Measurements from ENCODE around the gene NGEF. TPM values are rescaled to one million over a fixed set of nuclear protein-coding genes. Genes with fewer than 3 reads are reported as not detected.

The NGEF gene
- polyA plus RNA-seq, 1 of the 3 experiments (the other 2 are of a cell fraction): 1.4 TPM

DNA sequence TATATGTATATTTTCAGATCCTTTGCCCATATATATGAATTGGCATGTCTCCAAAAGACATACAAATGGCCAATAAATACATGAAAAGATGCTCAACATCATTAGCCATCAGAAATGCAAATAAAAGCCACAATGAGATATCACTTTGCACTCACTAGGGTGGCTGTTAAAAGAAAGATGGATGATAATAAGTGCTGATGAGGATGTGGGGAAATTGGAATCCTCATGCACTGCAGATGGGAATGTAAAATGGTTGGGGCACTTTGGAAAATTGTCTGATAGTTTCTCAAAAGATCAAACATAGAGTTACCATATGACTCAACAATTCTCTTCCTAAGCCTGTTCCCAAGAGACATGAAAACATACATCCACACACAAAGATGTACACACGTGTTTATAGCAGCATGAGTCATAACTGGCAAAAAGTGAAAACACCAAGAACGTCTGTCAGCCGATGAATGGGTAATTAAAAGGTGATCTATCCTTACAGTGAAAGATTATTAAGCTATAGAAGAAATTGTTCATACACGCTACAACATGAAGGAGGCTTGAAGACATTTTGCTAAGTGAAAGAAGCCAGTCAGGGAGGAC lies 19.7 kb downstream of the NGEF start:
- CTCF ChIA-PET: no interaction called here
- no peak for DNase-seq

DNA sequence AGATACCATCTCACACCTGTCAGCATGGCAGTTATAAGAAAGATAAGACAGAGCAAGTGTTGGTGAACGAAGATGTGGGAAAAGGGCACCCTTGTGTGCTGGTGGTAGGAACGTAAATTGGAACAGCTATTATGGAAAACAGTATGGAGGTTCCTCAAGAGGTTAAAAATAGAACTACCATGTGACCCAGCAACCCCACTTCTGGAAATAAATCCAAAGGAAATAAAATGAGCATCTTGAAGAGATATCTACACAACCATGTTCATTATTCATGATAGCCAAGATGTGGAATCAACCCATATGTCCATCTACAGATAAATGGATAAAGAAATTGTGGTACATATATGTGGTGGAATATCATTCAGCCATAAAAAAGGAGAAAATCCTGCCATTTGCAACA lies 26.9 kb downstream of the NGEF start:
- DNase-seq: no peak
- Histone ChIP-seq H3K9me3 (no peaks in the 10 kb centered on the region), H3K9me2 (no peaks in the 10 kb centered on the region), H3K4me3 (ENCODE audit: low read depth in 2 of 2, low read length in 1 of 2) (no peak overlapping the region), H3K4me2 (no peak overlapping the region), H3K79me2 (ENCODE audit: insufficient read depth) (no peaks in the 10 kb centered on the region), H3K9ac (no peak overlapping the region), H3K36me3 (replicated peaks in 1 of 2; ENCODE audit: control insufficient read depth in 1 of 2, insufficient read depth in 2 of 2, low read length in 1 of 2) (no peaks in the 10 kb centered on the region), H4K20me1 (ENCODE audit: insufficient read depth) (no peaks in the 10 kb centered on the region), H2AFZ (ENCODE audit: low read depth) (no peak overlapping the region), H3K27ac (ENCODE audit: low read depth in 2 of 2, low read length in 1 of 2) (no peak overlapping the region), H3K27me3 (ENCODE audit: insufficient read depth) (no peaks in the 10 kb centered on the region), H3F3A (replicated peaks; ENCODE audit: insufficient read depth) (peaks cover 13% of the 10 kb centered on the region), H3K4me1 (ENCODE audit: control insufficient read depth in 1 of 2, insufficient read depth in 2 of 2, low read depth in 1 of 2, low read length in 1 of 2) (no peaks in the 10 kb centered on the region)
- ChIA-PET POLR2A (no interaction called here), CTCF (no interaction called here)
- TF ChIP-seq NFIC (IDR thresholded peaks at IDR 0.05; ENCODE audit: borderline replicate concordance) (no peak), MXI1 (IDR thresholded peaks at IDR 0.05; ENCODE audit: low read depth, low read length) (no peak), RAD21 (IDR thresholded peaks at IDR 0.05; ENCODE audit: low read length) (no peak), EP300 (IDR thresholded peaks at IDR 0.05; ENCODE audit: borderline replicate concordance in 1 of 2, low read depth in 1 of 2, low read length in 1 of 2) (no peak), TAF1 (IDR thresholded peaks at IDR 0.05; ENCODE audit: borderline replicate concordance, low read depth, low read length) (no peak), TEAD4 (IDR thresholded peaks at IDR 0.05; ENCODE audit: borderline replicate concordance, insufficient read depth) (no peak), JUND (IDR thresholded peaks at IDR 0.05) (no peak), FOXJ3 (CRISPR knock-in tag; IDR thresholded peaks at IDR 0.05) (no peak)
- TF ChIP-seq, protein P1, sequence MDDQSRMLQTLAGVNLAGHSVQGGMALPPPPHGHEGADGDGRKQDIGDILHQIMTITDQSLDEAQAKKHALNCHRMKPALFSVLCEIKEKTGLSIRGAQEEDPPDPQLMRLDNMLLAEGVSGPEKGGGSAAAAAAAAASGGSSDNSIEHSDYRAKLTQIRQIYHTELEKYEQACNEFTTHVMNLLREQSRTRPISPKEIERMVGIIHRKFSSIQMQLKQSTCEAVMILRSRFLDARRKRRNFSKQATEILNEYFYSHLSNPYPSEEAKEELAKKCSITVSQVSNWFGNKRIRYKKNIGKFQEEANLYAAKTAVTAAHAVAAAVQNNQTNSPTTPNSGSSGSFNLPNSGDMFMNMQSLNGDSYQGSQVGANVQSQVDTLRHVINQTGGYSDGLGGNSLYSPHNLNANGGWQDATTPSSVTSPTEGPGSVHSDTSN (IDR thresholded peaks at IDR 0.05): no peak
- TF ChIP-seq, protein P2, sequence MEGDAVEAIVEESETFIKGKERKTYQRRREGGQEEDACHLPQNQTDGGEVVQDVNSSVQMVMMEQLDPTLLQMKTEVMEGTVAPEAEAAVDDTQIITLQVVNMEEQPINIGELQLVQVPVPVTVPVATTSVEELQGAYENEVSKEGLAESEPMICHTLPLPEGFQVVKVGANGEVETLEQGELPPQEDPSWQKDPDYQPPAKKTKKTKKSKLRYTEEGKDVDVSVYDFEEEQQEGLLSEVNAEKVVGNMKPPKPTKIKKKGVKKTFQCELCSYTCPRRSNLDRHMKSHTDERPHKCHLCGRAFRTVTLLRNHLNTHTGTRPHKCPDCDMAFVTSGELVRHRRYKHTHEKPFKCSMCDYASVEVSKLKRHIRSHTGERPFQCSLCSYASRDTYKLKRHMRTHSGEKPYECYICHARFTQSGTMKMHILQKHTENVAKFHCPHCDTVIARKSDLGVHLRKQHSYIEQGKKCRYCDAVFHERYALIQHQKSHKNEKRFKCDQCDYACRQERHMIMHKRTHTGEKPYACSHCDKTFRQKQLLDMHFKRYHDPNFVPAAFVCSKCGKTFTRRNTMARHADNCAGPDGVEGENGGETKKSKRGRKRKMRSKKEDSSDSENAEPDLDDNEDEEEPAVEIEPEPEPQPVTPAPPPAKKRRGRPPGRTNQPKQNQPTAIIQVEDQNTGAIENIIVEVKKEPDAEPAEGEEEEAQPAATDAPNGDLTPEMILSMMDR (IDR thresholded peaks at IDR 0.05): no peak
- 70% methylated on average over 2 of the region's 2 CpGs for WGBS (ENCODE audit: low lambda C conversion rate)

More for the DNA sequence above, 19.7 kb downstream of the NGEF start:
- Histone ChIP-seq H3K9ac (no peak overlapping the region), H3K27me3 (ENCODE audit: insufficient read depth) (no peaks in the 10 kb centered on the region), H3K9me3 (no peaks in the 10 kb centered on the region), H3K27ac (ENCODE audit: low read depth in 2 of 2, low read length in 1 of 2) (no peak overlapping the region), H3K4me2 (no peak overlapping the region), H3K9me2 (no peaks in the 10 kb centered on the region), H3K36me3 (replicated peaks in 1 of 2; ENCODE audit: control insufficient read depth in 1 of 2, insufficient read depth in 2 of 2, low read length in 1 of 2) (no peaks in the 10 kb centered on the region), H3K79me2 (ENCODE audit: insufficient read depth) (no peaks in the 10 kb centered on the region), H2AFZ (ENCODE audit: low read depth) (no peak overlapping the region), H3K4me1 (ENCODE audit: control insufficient read depth in 1 of 2, insufficient read depth in 2 of 2, low read depth in 1 of 2, low read length in 1 of 2) (no peaks in the 10 kb centered on the region), H3K4me3 (ENCODE audit: low read depth in 2 of 2, low read length in 1 of 2) (no peak overlapping the region), H4K20me1 (ENCODE audit: insufficient read depth) (no peaks in the 10 kb centered on the region), H3F3A (replicated peaks; ENCODE audit: insufficient read depth) (peaks cover 8% of the 10 kb centered on the region)
- 72% methylated on average over 4 of the region's 4 CpGs for WGBS (ENCODE audit: low lambda C conversion rate)
- POLR2A ChIA-PET: no interaction called here
- no peak for TF ChIP-seq NRF1 (IDR thresholded peaks at IDR 0.05; ENCODE audit: low read depth, low read length)
- TF ChIP-seq RFX5 (IDR thresholded peaks at IDR 0.05; ENCODE audit: low read length): no peak
- TF ChIP-seq MEF2A (IDR thresholded peaks at IDR 0.05; ENCODE audit: borderline replicate concordance, low read depth): no peak
- TF ChIP-seq RXRA (IDR thresholded peaks at IDR 0.05; ENCODE audit: borderline replicate concordance, low read depth): no peak
- no peak for TF ChIP-seq SIN3A (IDR thresholded peaks at IDR 0.05; ENCODE audit: borderline replicate concordance, low read depth, low read length)
- no peak for TF ChIP-seq EZH2phosphoT487 (IDR thresholded peaks at IDR 0.05; ENCODE audit: borderline replicate concordance, low read depth)
- no peak for TF ChIP-seq FOSL2 (IDR thresholded peaks at IDR 0.05; ENCODE audit: borderline replicate concordance, low read depth)
- TF ChIP-seq, protein P3, sequence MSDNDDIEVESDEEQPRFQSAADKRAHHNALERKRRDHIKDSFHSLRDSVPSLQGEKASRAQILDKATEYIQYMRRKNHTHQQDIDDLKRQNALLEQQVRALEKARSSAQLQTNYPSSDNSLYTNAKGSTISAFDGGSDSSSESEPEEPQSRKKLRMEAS (IDR thresholded peaks at IDR 0.05; ENCODE audit: low read depth): no peak
- no peak for TF ChIP-seq TCF12 (IDR thresholded peaks at IDR 0.05)
